ENCODE results near the gene TGM5.

GRCh38 chr15:43277231-43277823, 10.6 kb upstream of the TGM5 start:
- no peak for TF ChIP-seq POLR2A (IDR thresholded peaks at IDR 0.05; ENCODE audit: borderline replicate concordance, extremely low read depth, insufficient read depth, insufficient read length)
- no peak for TF ChIP-seq YY1 (IDR thresholded peaks at IDR 0.05; ENCODE audit: extremely low read depth, insufficient replicate concordance, low read depth, low read length)
- no peak for TF ChIP-seq ELF1 (IDR thresholded peaks at IDR 0.05; ENCODE audit: borderline replicate concordance, low read depth)
- TF ChIP-seq CTCF (IDR thresholded peaks at IDR 0.05 in 2 of 3, conservative IDR thresholded peaks at IDR 0.05 in 1 of 3; ENCODE audit: borderline replicate concordance in 1 of 3, insufficient read depth in 1 of 3, low read depth in 2 of 3, low read length in 2 of 3) = no peak
- TF ChIP-seq RAD21 (IDR thresholded peaks at IDR 0.05; ENCODE audit: low read depth) = no peak
- no peak for TF ChIP-seq ZBTB33 (IDR thresholded peaks at IDR 0.05; ENCODE audit: extremely low read depth, insufficient replicate concordance, low read length)
- no peak for TF ChIP-seq REST (IDR thresholded peaks at IDR 0.05; ENCODE audit: low read depth)
- no peak for TF ChIP-seq POLR2AphosphoS5 (IDR thresholded peaks at IDR 0.05; ENCODE audit: low read depth, low read length)
- no peak for TF ChIP-seq SIN3A (IDR thresholded peaks at IDR 0.05; ENCODE audit: low read depth)
- no peak for TF ChIP-seq SP1 (IDR thresholded peaks at IDR 0.05; ENCODE audit: low read depth)
- no peak for TF ChIP-seq ZFX (IDR thresholded peaks at IDR 0.05)
